ENCODE measurements around the gene OSBPL9.
A peak's percentile ranks its signal among the peaks of the same experiment; 100 is the strongest.
"Not testable (repeated sequence)": the region's sequence is repeated elsewhere in the genome, so short reads cannot be mapped to it uniquely, and the experiment has no call there.

The OSBPL9 gene

DNA sequence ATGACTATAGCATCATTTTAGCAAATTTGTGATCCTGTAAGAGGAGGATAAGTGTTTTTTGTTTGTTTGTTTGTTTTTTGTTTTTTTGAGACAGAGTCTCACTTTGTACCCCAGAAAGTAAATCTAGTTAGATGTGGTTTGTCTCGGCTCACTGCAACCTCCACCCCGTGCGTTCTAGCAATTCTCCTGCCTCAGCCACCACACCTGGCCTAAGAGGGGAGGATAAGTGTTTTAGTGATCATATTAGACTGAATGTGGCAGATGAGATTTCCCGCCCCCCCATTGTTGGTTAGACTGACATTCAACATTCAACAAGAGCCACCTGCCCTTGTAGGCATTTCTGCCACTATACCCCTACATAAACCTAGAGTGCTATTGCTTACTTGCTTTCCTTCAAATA lies 98.5 kb downstream of the OSBPL9 start:
- no peak for DNase-seq

DNA sequence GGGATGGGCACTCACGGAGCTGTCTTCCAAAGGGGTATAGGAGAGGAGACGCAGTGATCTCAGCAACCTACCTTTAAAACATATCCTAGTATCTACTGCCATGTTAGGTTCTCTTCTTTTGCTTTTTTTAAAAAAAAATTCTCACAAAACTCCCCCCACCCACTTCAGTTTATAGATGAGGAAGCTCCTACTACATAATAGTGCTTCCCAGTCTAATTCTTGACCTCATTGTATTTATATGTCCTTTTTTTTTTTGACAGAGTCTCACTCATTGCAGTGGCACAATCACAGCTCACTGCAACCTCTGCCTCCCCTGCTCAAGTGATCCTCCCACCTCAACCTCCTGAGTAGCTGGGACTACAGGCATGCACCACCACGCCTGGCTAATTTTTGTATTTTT lies 99.9 kb downstream of the OSBPL9 start:
- no peak for DNase-seq

DNA sequence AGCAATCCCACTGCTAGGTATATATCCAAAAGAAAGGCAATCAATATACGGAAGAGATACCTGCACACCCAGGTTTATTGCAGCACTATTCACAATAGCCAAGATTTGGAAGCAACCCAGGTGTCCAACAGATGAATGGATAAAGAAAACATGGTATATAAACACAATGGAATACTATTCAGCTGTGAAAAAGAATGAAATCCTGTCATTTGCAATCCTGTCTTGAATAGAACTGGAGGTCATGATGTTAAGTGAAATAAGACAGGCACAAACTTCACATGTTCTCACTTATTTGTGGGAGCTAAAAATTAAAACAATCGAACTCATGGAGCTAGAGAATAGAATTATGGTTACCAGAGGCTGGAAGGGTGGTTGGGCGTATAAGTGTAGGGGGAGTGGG lies 101.0 kb downstream of the OSBPL9 start:
- no peak for DNase-seq

DNA sequence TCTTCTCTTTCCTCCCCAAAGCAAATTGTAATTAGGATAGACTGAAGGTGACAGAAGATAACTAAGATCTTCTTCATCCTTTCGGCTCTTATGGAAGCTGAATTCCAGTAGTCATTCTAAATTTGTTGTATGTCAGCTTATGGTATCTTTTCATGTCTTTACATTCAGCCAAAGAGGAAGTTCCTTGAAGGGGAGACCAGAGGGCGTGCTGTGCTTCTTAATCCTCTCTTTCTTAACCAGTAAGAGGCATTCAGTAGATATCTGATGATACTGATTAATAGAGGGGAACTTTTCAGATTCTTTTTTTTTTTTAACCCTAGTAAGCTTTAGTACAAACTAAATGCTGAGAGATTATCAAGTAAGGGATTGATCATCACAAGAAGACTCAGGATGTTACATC lies 102.3 kb downstream of the OSBPL9 start:
- no peak for DNase-seq

DNA sequence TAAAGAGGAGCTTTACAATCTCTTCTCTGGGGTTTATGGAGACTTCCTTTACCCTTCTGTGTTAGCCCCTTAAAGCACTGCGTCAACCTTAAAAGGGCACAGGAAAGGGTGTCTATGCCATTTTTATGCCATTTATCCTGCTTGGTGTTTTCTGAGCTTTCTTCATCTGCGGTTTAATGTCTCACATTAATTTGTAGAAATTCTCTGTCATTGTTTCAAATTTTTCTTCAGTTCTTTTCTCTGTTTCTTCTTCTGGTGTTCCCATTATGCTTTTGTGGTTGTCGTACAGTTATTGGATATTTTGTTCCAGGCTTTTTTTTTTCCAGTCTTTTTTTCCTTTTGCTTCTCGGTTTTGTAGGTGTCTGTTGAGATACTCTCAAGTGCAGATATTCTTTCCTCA lies 107.9 kb downstream of the OSBPL9 start:
- no peak for DNase-seq

DNA sequence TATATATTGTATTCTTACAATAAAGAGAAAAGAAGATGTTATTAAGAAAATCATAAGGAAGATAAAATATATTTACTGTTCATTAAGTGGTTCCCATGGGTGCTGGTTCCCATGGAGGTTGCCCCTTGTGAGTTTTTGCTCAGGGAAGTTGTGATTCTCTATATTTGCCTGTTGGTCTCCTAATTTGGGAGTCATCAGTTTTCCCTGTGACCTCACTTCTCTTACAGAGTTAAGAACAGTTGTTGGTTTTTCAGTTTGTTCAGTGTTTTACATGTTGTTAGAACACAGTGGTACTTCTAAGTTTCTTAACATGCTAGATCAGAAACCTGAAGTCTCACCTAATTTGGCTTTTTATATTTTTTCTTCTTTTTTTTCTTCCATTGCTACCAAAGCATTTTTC lies 109.2 kb downstream of the OSBPL9 start:
- no peak for DNase-seq

DNA sequence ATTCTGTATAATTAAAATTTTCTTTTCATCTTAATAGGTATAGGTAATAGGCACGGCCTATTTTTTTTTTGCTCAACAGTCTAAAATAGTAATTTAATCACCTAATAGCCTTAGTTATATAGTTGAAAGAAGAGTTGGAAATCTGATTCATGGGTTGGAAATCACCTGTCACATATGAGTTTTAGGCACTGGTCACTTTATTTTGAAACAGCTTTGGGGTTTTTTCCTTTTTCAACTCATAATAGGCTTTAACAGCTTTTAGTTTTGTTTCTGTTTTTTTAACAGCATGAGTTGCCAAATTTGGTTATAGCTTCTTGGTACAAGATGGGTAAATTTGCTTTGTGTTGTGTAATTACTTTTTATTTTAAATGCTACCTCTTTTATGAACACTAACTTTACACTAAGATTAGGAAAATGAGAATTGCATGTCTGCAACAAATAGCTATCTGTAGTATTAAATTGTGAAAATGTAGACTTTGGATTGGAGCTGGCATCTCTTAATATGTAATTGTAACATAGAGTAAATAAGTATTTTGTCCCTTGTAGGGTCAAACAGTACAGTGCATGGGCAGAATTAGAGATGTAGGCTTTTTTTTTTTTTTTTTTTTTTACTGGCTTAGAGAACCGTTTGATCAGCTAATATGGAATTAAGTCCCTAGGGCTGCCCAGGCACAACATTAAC lies 109.8 kb downstream of the OSBPL9 start:
- DNase-seq = no peak

DNA sequence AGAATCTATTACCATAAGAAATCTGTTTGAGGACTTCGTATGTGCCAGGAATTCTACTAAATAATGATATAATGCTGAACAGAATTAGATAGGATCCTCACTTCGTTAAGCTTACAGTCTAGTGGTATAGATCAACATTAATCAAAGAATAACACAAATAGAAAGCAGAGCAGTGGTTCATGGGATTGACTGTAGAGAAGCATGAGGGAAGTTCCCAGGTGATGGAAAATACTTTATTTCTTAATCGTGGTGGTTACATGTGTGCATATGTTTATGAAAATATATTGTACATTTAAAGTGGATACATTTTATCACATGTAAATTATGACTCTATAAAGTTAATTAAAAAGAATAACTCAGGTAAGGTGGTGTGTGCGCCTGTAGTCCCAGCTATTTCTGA lies 110.5 kb downstream of the OSBPL9 start:
- DNase-seq = no peak

DNA sequence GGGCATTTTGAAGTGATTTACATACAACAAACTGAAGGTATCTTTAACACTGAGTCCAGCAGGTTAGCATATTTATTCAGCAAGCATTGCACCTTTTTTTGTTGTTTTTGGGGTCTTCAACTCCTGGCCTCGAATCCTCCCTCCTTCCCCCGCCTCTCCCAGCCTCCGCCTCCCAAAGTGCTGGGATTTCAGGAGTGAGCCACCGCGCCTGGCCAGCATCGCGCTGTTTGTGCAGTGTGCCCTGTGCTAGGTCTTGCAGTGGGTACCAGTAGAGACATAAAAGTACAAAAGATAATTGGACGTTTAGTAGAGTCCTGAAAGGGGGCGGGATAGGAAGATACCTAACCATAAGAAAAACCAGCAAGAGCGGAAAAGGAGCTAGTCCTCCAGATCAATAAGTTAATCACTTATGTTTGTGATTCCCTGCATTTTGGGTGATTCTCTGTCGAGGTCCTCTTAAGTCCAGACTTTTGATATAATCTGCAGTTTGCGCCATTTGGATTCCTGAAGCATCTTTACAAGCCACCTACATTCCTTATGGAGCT lies 111.8 kb downstream of the OSBPL9 start:
- no peak for DNase-seq

DNA sequence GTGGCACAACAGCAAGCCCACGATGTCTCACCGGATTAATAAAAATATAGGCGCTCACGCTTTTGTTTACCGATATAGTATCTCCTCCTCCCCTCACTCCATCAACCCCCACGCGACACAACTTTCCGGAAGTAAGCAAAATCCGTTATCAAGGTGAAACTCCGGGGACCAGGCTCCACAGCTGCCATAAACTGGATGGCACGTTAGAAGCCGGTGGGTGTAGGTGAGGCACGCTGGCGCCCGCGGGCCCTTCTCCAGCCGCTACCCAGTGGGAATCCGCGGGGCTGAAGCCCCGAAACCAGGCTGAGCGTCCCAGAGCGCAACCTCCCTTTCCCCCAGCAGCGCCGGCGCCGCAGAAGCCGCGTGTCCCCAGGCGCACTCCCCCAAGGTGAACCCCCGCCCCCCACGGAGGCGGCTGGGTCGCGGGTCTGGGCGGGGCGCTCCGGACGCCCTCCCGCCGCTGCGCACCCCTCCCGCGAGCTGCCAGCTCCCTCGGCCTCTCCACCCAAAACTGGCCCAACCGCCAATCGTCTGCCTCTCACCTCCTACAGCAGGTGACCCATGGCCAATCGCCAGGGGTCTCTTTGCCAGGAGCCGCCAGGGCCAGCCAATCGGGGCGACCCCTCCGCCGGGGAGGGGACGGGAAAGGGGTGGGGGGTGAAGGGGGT lies 112.4 kb downstream of the OSBPL9 start:
- DNase-seq = peak; percentile 91

DNA sequence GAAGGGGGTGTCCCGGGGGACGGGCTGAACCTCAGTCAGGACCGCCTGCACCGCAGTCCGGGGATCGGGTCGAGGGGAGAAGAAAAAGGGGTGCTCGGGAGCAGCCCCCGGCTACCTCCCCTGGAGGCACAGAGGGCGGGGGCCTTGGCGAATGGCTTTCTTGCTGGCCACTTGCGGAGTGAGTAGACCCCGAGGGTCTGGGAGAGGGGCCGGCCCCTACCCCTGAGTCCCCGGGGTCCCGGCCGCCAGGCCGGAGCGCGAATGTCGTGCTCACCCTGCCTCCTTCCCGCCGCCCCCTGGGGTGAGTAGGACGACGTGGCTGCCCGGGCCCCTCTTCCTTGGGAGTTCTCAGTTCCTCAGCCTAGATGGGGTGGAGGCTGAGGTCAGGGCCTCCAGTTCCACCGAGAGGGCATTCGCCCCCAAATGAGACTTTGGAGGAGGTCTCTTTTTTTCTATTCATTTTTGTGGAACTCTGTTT lies 113.0 kb downstream of the OSBPL9 start:
- DNase-seq = peak; percentile 46

DNA sequence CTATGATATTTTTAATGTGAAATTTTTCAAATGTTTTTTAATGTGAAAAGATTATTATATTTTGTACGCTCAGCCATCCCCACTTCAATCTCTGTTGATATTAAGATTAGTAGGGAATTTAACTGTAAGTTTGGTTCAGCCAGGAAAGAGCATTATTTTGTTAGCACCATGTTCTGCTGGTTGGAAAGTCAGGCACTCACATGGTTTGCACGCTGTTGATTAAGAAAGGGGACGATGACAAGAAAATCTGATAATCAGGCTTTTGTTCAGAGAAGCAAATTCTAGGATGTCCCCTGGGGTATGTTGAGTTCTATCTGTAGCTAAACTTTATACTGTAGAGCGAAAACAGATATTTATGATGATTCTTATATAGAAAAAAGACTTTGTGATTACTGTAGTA lies 115.1 kb downstream of the OSBPL9 start:
- no peak for DNase-seq

DNA sequence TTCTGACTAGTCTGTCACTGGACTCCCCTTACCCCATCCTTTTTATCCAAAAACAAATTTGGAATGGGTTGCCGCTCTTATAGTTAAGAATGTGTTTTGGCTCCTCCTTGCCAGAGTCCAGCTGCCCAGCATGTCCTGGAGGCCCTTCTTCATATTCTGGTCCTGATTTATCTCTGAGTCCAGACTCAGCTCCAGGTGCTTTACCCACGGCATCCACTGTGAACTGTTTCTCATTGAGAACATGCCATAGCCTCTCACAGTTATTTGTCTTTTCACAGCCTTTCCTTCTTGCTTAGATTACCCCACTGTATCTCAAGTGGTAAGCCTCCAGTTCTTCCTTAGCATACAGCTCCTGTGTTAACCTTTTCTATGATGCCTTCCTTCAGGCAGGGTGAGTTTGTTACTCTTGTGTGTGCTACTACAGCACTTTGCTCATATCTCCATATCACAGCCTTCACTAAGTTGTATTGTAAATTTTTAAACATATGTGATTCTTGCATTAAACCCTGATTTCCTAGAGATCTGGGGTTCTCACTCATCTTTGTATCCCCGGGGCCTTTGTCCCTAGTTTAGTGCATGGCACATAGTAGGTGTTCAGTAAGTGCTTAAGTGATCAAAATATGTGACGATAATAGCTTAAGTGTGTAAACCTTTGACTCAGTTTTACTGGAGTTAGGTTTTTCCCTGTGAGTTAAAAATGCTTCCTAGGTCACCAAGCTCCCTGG lies 116.0 kb downstream of the OSBPL9 start:
- no peak for DNase-seq

DNA sequence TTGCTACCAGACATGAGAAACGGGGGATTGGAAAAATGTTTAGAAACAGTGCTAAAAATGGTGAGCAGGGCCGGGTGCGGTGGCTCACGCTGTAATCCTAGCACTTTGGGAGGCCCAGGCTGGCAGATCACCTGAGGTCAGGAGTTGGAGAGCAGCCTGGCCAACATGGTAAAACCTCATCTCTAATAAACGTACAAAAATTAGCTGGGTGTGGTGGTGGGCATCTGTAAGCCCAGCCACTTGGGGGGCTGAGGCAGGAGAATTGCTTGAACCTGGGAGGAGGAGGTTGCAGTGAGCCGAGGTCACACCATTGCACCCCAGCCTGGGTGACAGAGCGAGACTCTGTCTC lies 116.5 kb downstream of the OSBPL9 start:
- DNase-seq = not testable (repeated sequence)

DNA sequence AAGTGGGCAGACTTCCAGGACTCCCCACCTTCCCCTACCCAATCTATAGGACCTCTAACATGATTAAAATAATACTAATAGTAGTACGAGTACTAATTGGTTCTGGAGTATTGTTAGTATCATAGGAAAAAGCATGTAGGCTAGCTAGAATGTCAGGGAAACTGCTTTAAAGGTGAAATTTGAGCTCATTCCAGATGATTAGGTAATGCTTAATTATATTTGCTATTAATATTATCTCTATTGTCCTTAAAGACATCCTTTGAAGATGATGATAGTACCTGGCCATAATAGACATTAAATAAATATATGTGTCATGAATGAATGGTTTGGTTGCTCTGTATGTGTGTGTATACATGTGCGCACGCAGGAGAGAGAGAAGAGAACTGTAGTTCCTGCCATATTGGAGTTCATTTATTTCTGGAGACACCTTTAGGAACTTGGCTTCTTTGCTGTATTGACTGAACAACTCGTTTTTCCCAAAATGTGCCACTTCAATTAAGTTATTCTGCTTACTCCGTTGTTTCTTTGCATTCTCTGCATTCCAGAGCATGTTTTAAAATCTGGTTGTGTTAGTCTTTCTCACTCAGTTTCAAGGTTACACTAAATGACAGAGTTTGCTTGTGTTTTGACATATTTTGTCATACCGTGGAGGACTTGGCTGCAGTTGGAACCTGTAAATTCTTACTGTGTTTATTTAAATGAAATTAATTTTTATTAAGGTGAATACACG lies 117.1 kb downstream of the OSBPL9 start:
- DNase-seq = no peak

DNA sequence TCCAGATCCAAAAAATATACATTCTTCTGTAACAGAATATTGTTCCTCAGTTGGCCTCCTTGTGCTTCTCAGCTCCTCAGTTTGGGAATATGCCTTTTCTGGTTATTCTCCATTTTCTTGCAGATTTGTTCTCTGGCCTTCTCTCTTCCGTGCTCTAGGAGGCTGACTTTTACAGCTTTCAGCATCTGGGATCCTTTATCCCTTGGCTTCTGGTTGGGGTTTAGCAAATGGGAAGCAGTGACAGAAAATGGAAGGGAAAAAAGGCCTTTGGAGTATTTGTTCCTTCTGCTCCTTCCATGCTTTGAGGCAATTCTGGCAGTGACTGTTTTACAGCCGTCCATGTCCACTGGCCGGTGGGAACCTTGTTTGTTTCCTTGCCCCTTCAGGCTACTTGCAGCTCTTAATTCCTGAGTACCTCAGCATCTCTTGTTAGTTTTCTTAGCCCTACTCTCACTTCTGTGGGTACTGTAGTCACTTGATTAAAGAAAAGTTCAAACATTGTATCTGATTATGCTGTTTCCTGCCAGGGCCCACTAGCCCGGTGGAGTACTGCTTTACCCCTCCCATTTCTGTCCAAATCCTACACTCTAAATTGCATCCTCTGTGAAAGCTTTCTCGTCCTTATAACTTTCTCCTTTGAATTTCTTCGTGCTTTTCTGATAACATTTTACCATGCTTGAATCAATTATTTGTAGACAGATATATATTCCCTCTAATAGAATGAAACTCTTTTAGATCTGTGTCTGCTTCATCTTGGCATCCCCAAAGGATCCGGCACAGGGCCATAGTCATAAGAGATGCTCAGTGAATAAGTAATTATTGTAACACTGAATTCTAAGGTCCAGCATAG lies 118.2 kb downstream of the OSBPL9 start:
- no peak for DNase-seq

DNA sequence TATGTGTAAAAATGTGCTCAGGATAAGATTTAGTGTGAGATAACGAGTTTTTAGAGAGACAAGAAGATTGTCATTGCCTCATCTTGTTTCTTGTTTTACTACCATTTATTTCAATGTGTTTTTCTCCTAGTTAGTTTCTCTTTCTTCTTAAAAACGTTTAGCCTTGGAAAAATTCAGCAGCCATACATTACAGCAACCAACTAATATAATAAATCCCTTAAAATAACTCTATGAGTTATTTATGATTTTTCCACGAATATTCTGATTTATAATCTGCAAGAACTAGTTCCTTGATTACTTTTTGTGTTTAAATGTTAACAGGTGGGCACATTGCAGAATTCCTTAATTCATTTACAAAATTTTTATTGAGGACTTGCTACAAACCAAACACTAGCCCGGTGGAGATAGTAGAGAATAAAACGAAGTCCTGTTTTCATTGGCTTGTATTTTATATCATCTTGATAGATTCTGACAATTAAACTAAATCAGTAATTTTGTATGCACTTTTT lies 118.9 kb downstream of the OSBPL9 start:
- DNase-seq = no peak

DNA sequence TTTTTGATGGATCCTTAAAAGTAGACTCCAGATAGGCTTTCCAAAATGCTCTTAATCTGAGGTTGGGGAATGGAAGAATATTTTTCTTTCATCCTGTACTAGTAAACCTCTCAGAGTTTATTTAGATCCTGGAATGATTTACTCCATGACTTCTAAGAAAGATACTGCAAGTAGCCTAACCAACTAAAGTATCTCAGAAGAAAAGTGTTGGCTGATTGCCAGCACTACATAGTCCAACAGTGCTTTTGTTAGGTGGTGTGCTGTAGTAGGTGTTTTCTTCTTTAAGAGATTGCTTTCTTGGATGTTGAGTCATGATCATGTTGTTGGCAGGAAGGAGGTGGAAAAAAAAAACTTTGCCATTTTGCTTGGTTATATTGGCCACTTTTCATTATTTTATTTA lies 119.8 kb downstream of the OSBPL9 start:
- DNase-seq = peak; percentile 36

DNA sequence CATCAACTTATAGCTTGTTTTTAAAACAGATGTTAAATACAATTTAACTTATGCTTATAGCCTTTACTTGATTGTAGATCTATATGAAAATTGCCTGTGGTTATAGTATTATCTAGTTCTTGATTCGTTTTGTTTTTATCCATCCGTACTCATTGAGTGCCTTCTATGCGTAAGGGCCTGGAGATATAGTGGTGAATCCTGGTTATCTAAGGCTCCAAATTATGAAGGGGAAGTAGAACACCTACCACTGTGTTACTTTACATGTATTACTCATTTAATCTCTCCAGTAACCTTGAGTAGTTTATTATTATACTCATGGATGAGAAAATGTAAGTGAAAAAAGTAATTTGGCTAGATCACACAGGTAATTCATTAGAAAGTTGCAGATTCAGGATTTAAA lies 121.8 kb downstream of the OSBPL9 start:
- DNase-seq = no peak

DNA sequence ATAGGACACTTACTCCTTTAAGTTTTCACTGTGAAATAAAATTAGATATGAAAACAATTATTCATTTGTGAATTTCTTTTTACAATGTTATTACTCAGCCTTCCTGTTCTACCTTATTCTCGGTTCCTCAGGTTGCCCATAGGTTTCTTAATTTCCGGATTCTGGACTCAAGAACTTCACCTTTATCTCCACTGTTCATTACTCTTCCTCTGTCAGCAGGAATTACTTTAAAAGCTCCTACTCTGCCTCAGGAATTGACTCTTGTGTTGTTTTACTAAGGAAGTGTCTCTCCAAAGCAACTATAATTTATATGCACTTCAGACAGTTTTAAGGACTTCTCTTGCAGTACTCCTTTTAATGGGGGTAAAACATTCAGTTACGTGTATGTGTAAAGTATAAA lies 123.8 kb downstream of the OSBPL9 start:
- DNase-seq = no peak

DNA sequence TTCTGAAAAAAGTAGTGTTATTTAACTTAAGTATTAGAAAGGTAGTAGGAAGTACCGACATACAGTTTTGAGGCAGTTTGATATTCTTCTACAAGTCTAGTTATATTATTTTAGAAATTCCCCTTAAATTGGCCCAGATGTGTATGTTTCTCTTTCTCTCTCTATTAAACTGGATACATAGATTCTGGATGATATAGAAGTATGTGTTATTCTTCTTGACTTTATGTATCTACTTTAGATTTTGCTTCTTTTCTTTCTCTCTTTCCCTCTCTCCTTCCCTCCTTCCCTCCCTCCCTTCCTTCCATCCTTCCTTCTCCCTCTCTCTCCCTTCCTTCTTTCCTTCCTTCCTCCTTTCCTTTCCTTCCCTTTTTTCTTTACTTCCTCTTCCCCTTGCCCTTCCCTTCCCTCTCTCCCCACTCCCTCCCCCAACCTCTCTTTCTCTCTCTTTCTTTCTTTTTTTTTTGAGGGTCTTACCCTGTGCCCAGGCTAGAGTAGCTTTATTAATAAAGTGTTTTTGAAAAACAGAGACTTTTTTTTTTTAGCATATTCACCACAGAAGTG lies 124.3 kb downstream of the OSBPL9 start:
- DNase-seq = no peak
